GM23248 (cell line): ENCODE measurements around the gene SLC6A16.

Experiments
- EZH2 ChIP-seq: fragments of 200-600 bp; sonication (generic); IDR thresholded peaks from 2 replicates; pipeline ENCODE4 v1.6.1; 2018; ENCODE audit warnings: antibody characterized with exemption, mild to moderate bottlenecking; ENCODE audit not compliant: insufficient read depth, poor library complexity, severe bottlenecking
- EZH2phosphoT487 ChIP-seq: fragments of 200-600 bp; sonication (generic); IDR thresholded peaks from 2 replicates; pipeline ENCODE4 v1.6.1; 2018; ENCODE audit warnings: antibody characterized with exemption, moderate library complexity, mild to moderate bottlenecking, low read depth; ENCODE audit not compliant: insufficient read depth

- no peak for TF ChIP-seq EZH2
- TF ChIP-seq EZH2phosphoT487 = no peak
Observed at GRCh38 chr19:49339301-49340068, 14.5 kb upstream of the SLC6A16 start.
